GM10248 (cell line): ENCODE measurements around the gene TBC1D24.

Experiments used
- CTCF ChIA-PET: fragments of 300-600 bp; sonication (Branson Sonifier 250); formaldehyde crosslinking; extraction: SDS; loops from one replicate; lab custom pipeline; 2021; ENCODE audit warnings: antibody characterized with exemption; lab: Yijun Ruan, JAX
- POLR2A ChIA-PET: fragments of 350-650 bp; sonication (Branson Sonifier 250); formaldehyde crosslinking; extraction: SDS; loops from one replicate; lab custom pipeline; 2020; ENCODE audit warnings: antibody characterized with exemption; lab: Yijun Ruan, JAX
- DNase-seq: peaks from one replicate; pipeline ENCODE4 v3.0.0; 2012; ENCODE audit errors: extremely low spot score
- CTCF ChIP-seq: IDR thresholded peaks from 2 replicates; pipeline ENCODE4 v1.5.1; 2012; ENCODE audit warnings: mild to moderate bottlenecking, low read depth; ENCODE audit errors: extremely low read depth, missing control alignments, control extremely low read depth

The TBC1D24 gene

GRCh38 chr16:2527071-2527783 lies 52.3 kb downstream of the TBC1D24 start:
- DNase-seq, result no peak
- CTCF ChIA-PET, result no interaction called here
- TF ChIP-seq CTCF, result no peak
- POLR2A ChIA-PET, result no interaction called here

- TF ChIP-seq CTCF, result no peak
- CTCF ChIA-PET, result no interaction called here
- POLR2A ChIA-PET, result no interaction called here
- DNase-seq, result no peak
These were observed 52.8 kb downstream of the TBC1D24 start for GRCh38 chr16:2527784-2528100.

GRCh38 chr16:2528161-2529060 lies 53.5 kb downstream of the TBC1D24 start:
- DNase-seq, result no peak
- CTCF ChIA-PET, result no interaction called here
- POLR2A ChIA-PET, result interaction anchor here (0.6 to 1.0 kb wide), 3 partner anchors 8 to 341 kb away, joined by 3 to 4 read pairs (median 3); partner anchors contain the start of genes AMDHD2 and KCTD5
- no peak for TF ChIP-seq CTCF

GRCh38 chr16:2529061-2529931 lies 54.4 kb downstream of the TBC1D24 start:
- no peak for DNase-seq
- TF ChIP-seq CTCF, result no peak
- ChIA-PET POLR2A (interaction anchor here (0.9 to 1.0 kb wide), 2 partner anchors 9 to 153 kb away, joined by 3 to 4 read pairs; partner anchors contain the start of genes AMDHD2 and KCTD5), CTCF (no interaction called here)

GRCh38 chr16:2529961-2530628 lies 55.2 kb downstream of the TBC1D24 start:
- ChIA-PET CTCF (no interaction called here), POLR2A (interaction anchor here (1.0 to 1.2 kb wide), 2 partner anchors 11 to 152 kb away, joined by 3 to 9 read pairs; partner anchors contain the start of gene KCTD5)
- no peak for DNase-seq
- TF ChIP-seq CTCF, result no peak
